GM11168 (cell line): ENCODE results near the gene CDK4.
"Not testable (repeated sequence)": the region's sequence is repeated elsewhere in the genome, so short reads cannot be mapped to it uniquely, and the experiment has no call there.

ENCODE experiments used
- in situ Hi-C: fragments of 300-500 bp; cut with MboI; formaldehyde crosslinking; loops from one replicate; pipeline ENCODE4 v1.12.0; 2022; ENCODE audit warnings: low sequenced_read_pairs; ENCODE audit not compliant: unreplicated experiment

The CDK4 gene

GRCh38 chr12:57730336-57731067, 21.6 kb downstream of the CDK4 start:
- in situ Hi-C loops, result no loop called here

- in situ Hi-C loops, result no loop called here
These were observed 22.7 kb downstream of the CDK4 start for GRCh38 chr12:57729321-57729844.

GRCh38 chr12:57727758-57728395, 24.2 kb downstream of the CDK4 start:
- in situ Hi-C loops, result no loop called here

- in situ Hi-C loops, result no loop called here
These were observed 25.0 kb downstream of the CDK4 start for GRCh38 chr12:57726884-57727757.

- in situ Hi-C loops, result no loop called here
These were observed 25.8 kb downstream of the CDK4 start for GRCh38 chr12:57726151-57726883.

- in situ Hi-C loops, result no loop called here
These were observed 26.3 kb downstream of the CDK4 start for GRCh38 chr12:57725851-57726150.

- in situ Hi-C loops, result no loop called here
These were observed 27.0 kb downstream of the CDK4 start for GRCh38 chr12:57724936-57725740.

- in situ Hi-C loops, result no loop called here
These were observed 27.8 kb downstream of the CDK4 start for GRCh38 chr12:57724003-57724935.

GRCh38 chr12:57723630-57723962, 28.5 kb downstream of the CDK4 start:
- in situ Hi-C loops, result no loop called here

GRCh38 chr12:57722716-57723629, 29.1 kb downstream of the CDK4 start:
- in situ Hi-C loops, result no loop called here

GRCh38 chr12:57721846-57722608, 30.1 kb downstream of the CDK4 start:
- in situ Hi-C loops, result not testable (repeated sequence)

- in situ Hi-C loops, result no loop called here
These were observed 31.2 kb downstream of the CDK4 start for GRCh38 chr12:57720606-57721595.

GRCh38 chr12:57719777-57720605, 32.1 kb downstream of the CDK4 start:
- in situ Hi-C loops, result no loop called here

GRCh38 chr12:57718641-57719528, 33.2 kb downstream of the CDK4 start:
- in situ Hi-C loops, result no loop called here
